HepG2 (cell line): Measurements from ENCODE around the gene ANKRD55. TPM values are rescaled to one million over a fixed set of nuclear protein-coding genes. Genes with fewer than 3 reads are reported as not detected.

Experiments
- ETV6 ChIP-seq: sonication (generic); formaldehyde crosslinking; conservative IDR thresholded peaks from 2 replicates; pipeline ENCODE4 v1.4.0; 2020; ENCODE audit warnings: missing genetic modification reagents
- LBX2 ChIP-seq: sonication (generic); formaldehyde crosslinking; IDR thresholded peaks from 2 replicates; pipeline ENCODE4 v1.5.0; 2020; ENCODE audit warnings: missing genetic modification reagents, mild to moderate bottlenecking, borderline replicate concordance
- MED1 ChIP-seq: sonication (generic); formaldehyde crosslinking; IDR thresholded peaks from 2 replicates; pipeline ENCODE4 v1.4.0; 2020; ENCODE audit warnings: missing genetic modification reagents
- MTF1 ChIP-seq: sonication (generic); formaldehyde crosslinking; IDR thresholded peaks from 2 replicates; pipeline ENCODE4 v1.5.0; 2020; ENCODE audit warnings: missing genetic modification reagents
- NFRKB ChIP-seq: fragments of 450-650 bp; IDR thresholded peaks from 2 replicates; pipeline ENCODE4 v1.6.1; 2017
- PAX8 ChIP-seq: sonication (generic); formaldehyde crosslinking; IDR thresholded peaks from 2 replicates; pipeline ENCODE4 v1.8.0; 2022; ENCODE audit warnings: mild to moderate bottlenecking, missing genetic modification reagents, borderline replicate concordance
- POLR2A ChIP-seq, 2 experiments: IDR thresholded peaks; 2 replicates each; pipeline ENCODE4 v1.6.1; 2011; ENCODE audit warnings: low read depth in 2 of 2, low read length in 2 of 2, mild to moderate bottlenecking in 1 of 2, moderate library complexity in 1 of 2; ENCODE audit not compliant: insufficient read depth in 1 of 2
- POLR2AphosphoS2 ChIP-seq: IDR thresholded peaks from 2 replicates; pipeline ENCODE4 v1.6.1; 2011; ENCODE audit warnings: low read depth, low read length, improper control_type of control experiment
- ZNF382 ChIP-seq: sonication (generic); formaldehyde crosslinking; IDR thresholded peaks from 2 replicates; pipeline ENCODE4 v1.5.0; 2020; ENCODE audit warnings: missing genetic modification reagents, mild to moderate bottlenecking, borderline replicate concordance
- ZNF383 ChIP-seq: sonication (generic); formaldehyde crosslinking; IDR thresholded peaks from 2 replicates; pipeline ENCODE4 v1.4.0; 2020; ENCODE audit warnings: missing genetic modification reagents, mild to moderate bottlenecking, borderline replicate concordance
- ZNF503 ChIP-seq: sonication (generic); formaldehyde crosslinking; IDR thresholded peaks from 2 replicates; pipeline ENCODE4 v1.4.0; 2020; ENCODE audit warnings: missing genetic modification reagents
- ZNF557 ChIP-seq: sonication (generic); formaldehyde crosslinking; IDR thresholded peaks from 2 replicates; pipeline ENCODE4 v1.4.0; 2020; ENCODE audit warnings: missing genetic modification reagents
- ZNF609 ChIP-seq: sonication (generic); formaldehyde crosslinking; IDR thresholded peaks from 2 replicates; pipeline ENCODE4 v1.4.0; 2020; ENCODE audit warnings: mild to moderate bottlenecking, missing genetic modification reagents, borderline replicate concordance
- ZNF720 ChIP-seq: sonication (generic); formaldehyde crosslinking; IDR thresholded peaks from 2 replicates; pipeline ENCODE4 v1.4.0; 2020; ENCODE audit warnings: missing genetic modification reagents
- polyA plus RNA-seq, 8 experiments: library from polyadenylated mRNA; depleted of rRNA in 3 of 8; stranded (reverse) in 7 of 8; unstranded in 1 of 8; fragments of >200 nt; fragmentation: Illumina TruSeq in 4 of 8; extraction: Trizol in 4 of 8; gene quantifications; 2 replicates each; pipeline versions ENCODE4 v1.2.1 to v1.2.3, GENCODE V29; 2011 to 2016; ENCODE audit warnings: low read depth in 4 of 8, missing spikeins in 1 of 8, mixed read lengths in 1 of 8; ENCODE audit not compliant: insufficient read depth in 1 of 8
- total RNA-seq, 5 experiments: library from RNA; depleted of rRNA; stranded (reverse); fragments of >200 nt; fragmentation: Illumina TruSeq; extraction: Trizol; gene quantifications; 2 replicates each; pipeline ENCODE4 v1.2.3, GENCODE V29; 2016; ENCODE audit warnings: low read depth in 1 of 5
- TF ChIP-seq, protein P1 (sequence below): sonication (generic); formaldehyde crosslinking; IDR thresholded peaks from 2 replicates; pipeline ENCODE4 v1.5.0; 2020; ENCODE audit warnings: missing genetic modification reagents
- TF ChIP-seq, protein P2 (sequence below): sonication (generic); formaldehyde crosslinking; IDR thresholded peaks from 2 replicates; pipeline ENCODE4 v1.4.0; 2020; ENCODE audit warnings: missing genetic modification reagents

Gene ANKRD55
- total and polyA plus RNA-seq, 2 of the 13 experiments (the other 11 are each of a cell fraction or from before 2014, with no cell fraction given): 0.11 to 0.28 TPM

- TF ChIP-seq ZNF503 (peak; percentile 87; the same call in 1 of the 2 replicates), POLR2AphosphoS2 (no peak), ZNF382 (CRISPR knock-in tag) (no peak), LBX2 (CRISPR knock-in tag) (no peak), POLR2A (IDR thresholded peaks at IDR 0.05; ENCODE audit: insufficient read depth in 1 of 2, low read depth in 2 of 2, low read length in 2 of 2) (peak in 1 of 2 experiments; percentile 43; a peak in 1 of 4 replicates), ETV6 (CRISPR knock-in tag) (0 out of 2 replicates have a peak, but pooled peaks have one; percentile 41), ZNF609 (CRISPR knock-in tag) (peak; percentile 76; the same call in 1 of the 2 replicates), MTF1 (CRISPR knock-in tag) (no peak), PAX8 (CRISPR knock-in tag) (no peak), MED1 (peak; percentile 96), ZNF383 (CRISPR knock-in tag) (no peak), NFRKB (no peak), ZNF557 (CRISPR knock-in tag) (no peak), ZNF720 (no peak)
- TF ChIP-seq, protein P1, sequence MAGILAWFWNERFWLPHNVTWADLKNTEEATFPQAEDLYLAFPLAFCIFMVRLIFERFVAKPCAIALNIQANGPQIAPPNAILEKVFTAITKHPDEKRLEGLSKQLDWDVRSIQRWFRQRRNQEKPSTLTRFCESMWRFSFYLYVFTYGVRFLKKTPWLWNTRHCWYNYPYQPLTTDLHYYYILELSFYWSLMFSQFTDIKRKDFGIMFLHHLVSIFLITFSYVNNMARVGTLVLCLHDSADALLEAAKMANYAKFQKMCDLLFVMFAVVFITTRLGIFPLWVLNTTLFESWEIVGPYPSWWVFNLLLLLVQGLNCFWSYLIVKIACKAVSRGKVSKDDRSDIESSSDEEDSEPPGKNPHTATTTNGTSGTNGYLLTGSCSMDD (CRISPR knock-in tag): no peak
- TF ChIP-seq, protein P2, sequence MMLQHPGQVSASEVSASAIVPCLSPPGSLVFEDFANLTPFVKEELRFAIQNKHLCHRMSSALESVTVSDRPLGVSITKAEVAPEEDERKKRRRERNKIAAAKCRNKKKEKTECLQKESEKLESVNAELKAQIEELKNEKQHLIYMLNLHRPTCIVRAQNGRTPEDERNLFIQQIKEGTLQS (CRISPR knock-in tag): no peak
Measured at GRCh38 chr5:56123531-56124243, 109.4 kb downstream of the ANKRD55 start (continued).
